HG03432 (cell line): Measurements from ENCODE around the gene EVX1.

Experiments used
- ATAC-seq: cut with Tn5 transposase; IDR thresholded peaks from one replicate; pipeline ENCODE4 v1.9.1; 2021; ENCODE audit warnings: mild to moderate bottlenecking, moderate library complexity; ENCODE audit not compliant: unreplicated experiment

EVX1 gene

DNA sequence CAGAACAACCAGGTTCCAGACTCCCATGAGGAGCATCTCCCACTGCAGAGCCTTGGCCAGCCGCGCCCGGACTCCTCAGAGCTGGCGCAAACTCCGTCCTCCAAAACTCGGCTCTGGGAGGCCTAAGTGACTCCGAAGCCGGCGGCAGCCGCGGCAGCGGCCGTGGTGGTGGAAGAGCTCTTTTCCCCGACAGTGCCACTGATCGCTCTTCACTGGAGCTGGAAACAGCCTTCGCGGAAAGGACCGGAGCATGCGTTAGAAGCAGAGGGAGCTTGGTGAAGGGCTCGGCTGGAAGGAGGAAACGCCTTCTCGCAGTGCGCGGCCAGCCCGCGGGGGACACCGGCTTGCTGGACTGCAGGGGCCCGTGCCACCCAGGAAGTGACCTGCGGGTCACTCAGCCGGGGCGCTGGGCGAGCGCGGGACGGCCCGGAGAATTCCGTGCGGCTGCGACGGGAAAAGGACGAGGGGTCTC, 37.7 kb upstream of the EVX1 start:
- ATAC-seq, result no peak

DNA sequence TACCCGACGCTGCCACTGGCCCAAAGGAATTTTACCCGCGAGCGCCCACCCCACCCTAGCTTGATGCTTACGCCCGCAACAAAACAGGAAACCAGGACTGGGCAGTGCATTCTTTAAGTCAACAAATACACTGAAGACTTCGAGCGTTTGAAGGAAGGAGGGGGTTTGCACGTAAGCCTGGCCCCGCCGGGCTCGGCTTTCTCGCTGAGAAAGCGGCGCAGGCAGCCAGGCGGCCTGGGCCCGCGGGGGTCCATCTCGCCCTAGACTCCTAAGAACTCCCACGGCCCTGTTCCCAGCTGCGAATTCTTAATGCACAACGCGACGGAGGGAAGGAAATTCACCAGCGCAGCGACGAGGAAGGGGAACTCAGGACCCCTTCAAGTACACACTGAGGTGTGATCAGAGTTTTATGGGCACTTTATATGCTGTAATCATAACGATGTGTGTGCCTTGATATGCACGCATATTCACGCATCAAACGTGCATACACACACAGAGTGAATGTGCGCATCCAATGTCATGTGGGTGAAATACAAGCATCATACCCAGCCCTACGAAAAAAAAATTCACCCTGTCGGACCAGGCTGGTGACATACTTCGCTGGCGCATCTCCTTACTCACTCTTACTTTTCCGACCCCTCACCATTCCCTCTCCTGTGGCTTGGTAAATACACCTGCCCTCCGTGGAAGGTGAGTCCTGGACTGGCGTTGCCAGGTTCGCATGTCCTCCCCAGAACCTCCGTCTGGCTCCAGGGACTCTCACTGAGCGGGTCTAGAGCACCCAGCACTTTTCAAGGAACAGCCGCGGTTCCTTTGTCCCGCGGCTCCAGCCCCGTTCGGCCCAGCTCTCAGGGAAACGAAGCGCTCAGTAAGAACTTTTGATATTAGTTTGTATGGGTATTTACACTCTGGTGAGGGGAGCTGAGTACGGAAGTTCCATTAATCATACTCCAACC, 37.0 kb upstream of the EVX1 start:
- no peak for ATAC-seq

DNA sequence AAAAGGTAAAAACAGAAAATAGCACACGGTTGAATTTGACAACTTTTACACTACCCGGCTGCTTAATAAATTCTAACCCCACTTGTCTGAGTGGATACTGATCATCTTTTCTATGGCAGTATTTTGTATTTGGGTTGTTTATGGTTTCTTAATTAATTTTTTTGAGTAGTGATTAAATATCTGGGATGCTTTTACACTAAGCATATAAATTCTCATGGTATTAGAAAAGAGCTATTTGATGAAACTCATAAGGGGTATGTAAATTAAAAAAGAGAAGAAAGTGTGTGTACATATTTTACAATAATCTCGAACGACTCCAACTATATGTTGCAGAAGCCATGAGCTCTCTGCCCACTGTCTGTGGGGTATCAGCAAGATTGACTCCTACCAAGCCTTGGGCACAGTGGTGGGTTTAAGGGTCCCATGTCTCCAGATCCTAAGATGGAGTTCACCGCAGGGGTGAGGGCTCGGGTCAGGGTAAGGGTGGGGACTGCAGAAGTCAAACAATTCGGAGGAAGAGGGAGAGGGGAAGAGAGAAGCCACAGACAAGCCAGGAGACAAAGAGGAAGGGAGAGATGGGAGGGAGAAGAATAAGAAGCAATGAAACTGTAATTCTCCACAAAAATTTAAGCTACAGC, 35.1 kb upstream of the EVX1 start:
- ATAC-seq, result no peak

GRCh38 chr7:27208998-27209397, 33.6 kb upstream of the EVX1 start:
- no peak for ATAC-seq

- no peak for ATAC-seq
Observed at GRCh38 chr7:27209933-27210440, 32.6 kb upstream of the EVX1 start.

- peak; percentile 76 for ATAC-seq
Observed at GRCh38 chr7:27210441-27211083, 32.0 kb upstream of the EVX1 start.

- no peak for ATAC-seq
Observed at GRCh38 chr7:27211084-27211446, 31.5 kb upstream of the EVX1 start.

GRCh38 chr7:27211764-27212204, 30.8 kb upstream of the EVX1 start:
- ATAC-seq, result no peak

DNA sequence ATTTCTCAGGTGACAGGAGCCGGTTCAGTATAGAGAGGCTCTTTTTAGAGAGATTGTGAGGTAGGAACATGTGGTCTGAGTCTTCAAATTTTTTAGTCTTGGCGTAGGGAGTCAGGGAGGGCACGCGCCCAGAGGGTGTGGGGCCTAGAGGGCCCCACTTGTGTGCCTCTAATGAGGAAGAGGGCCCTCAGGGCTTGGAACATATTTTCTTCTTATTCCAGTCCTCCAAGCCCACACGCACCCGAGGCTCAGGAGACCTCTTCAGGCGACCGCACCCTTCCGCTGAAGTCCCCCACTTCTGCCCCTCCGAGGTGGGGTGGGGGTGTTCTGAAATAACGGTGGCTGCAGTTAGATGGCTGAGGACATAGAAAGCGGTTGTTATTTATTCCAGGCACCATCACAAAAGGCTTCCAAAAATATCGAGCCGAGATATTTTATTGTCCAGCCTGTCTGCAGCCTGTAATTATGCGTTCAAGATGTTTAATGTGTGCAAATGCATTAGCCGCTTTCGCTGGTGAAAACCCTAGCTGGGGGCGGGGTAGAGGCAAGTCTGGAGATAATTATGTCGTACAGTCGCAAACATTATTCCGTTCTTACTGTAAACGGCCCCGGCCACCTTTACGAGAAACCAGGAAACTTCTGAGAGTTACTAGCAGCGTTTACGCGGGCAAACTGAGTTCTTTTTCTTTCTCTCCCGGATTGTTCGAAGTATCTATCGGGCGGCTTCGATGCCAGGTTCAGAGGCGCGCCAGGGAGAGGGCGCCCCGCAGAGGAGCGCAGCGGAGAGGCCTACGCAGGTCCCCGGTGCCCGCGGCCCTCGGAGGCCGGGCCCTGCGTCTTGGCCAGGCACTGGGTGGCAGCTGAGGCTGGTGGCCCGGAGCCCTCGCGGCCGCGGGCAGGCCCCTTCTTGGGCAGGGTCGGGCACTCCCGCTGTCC, 29.8 kb upstream of the EVX1 start:
- no peak for ATAC-seq

DNA sequence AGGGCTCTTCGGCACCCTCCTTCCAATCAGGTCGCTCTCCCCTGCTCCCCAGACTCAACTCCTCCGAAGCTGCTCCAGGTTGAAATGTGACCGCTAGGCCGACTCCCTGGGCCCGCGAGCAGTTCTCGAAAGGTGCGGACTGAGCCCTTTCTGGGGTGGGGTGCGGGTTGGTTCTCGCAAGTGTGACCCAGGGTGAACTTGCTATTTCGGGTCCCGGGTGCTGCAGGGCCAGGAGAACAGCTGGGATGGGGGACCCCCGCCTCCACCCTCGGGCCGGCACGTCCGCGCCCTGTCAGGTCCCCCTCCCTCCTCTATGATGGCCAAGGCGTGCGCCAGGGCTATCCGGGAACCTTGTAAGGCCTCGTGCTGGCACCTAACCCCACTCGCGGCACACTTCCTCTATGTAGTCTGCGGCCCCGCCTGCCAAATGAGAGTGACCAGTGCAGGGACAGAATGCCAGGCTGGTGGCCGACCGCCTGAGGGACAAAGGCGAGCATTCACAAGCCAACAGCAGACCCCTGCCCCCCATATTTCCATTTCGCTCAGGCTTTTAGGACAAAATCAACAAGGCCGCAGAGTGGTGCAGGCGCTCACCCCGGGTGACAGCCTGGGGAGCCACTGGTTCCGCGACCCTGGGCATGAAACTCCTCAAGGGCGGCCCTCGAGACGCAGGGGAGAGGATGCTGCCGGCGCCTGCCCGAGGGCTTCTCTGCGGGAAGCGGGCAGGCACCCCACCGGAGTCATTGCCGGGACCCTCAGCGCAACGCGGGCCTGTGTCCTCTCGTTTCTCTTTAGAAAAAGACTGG, 29.0 kb upstream of the EVX1 start:
- ATAC-seq, result no peak

DNA sequence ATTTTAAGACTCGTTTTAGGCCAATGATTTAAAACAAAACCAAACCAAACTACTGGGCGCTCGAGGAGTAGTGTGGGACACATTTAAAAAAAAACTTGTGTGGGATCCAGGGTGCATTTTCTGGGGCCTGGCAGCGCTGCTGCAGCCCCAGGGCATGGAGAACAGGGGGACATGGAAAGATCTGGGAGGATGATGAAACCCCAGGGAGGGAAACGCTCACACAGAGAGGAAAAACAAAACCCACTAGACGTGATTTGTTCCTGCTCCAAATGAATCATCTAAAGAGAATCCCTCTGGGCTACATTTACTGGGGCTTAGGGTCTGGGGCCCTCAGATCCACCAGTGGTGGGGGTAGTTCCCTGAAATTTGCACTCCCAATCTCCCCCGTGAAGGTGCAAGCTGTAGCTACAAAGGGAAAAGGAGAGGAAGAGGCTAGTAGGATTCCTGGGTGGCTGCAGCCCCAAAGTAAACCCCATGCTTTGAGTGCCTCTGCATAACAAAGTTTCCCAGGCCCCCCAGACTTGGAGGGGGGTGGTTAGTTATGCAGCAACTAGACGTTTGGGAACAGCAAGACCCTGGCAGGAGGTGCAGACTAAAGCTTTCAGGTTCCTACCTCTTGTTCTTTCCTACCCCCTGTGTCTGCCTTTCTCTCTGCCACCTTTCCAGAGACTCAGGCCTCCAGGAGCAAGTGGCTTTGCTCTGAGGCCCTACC, 28.2 kb upstream of the EVX1 start:
- no peak for ATAC-seq

- ATAC-seq, result no peak
Observed at GRCh38 chr7:27215356-27215755, 27.2 kb upstream of the EVX1 start.

- no peak for ATAC-seq
Observed at GRCh38 chr7:27217951-27218350, 24.7 kb upstream of the EVX1 start.

DNA sequence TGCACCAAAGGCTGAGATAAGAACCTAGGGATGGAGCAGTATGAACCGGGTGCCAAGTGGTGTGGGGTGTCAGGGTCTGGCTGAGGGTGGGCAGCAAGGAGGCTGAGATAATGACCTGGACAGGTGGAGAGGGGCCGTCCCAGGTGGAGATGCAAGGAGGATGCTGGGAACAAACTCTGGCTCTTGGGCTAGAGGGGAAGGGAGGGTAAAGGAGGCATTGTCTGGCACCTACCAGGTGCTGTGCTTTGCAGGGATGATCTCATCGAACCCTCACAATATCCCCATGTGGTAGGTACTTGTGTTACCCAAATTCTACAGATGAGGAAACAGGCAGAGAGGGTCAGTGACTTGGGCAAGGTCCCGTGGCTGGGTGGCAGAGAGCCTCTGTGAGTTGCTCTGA, 22.8 kb upstream of the EVX1 start:
- no peak for ATAC-seq

- ATAC-seq, result no peak
Observed at GRCh38 chr7:27220440-27220955, 22.1 kb upstream of the EVX1 start.

GRCh38 chr7:27221201-27221797, 21.3 kb upstream of the EVX1 start:
- peak; percentile 69 for ATAC-seq

DNA sequence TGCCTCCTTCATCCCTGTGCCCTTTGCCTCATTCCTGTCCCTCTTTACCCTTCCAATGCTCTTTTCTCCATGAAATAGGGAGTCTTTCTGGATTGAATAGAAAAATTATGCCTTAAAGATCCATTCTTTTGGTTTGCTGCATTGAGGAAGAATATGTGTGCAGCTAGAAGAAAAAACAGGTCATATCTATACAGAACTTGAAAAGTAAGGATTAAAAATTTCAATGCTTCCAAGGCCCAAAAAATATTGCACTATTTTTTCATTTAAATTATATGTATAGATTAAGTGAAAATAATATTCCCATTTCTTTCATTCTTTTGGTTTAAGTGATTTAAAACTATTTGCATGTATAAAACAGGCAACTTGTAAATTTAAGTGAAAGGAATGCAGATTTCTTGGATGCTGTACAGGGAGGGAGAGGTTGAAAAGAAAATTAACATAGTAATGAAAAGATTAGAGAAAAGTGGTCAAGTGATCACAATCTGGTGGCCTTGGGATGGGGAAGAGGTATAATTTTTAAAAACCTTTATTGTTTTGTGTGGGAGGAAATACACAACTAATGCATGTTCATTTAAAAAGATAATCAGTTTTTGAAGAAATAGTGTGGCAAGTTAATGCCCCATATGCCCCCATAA, 18.5 kb upstream of the EVX1 start:
- no peak for ATAC-seq
